Activated naive CD4-positive, alpha-beta T cell treated with anti-CD3 and anti-CD28 coated beads for 36 hours (primary cell): ENCODE measurements around the gene ABHD2. TPM values are rescaled to one million over a fixed set of nuclear protein-coding genes. Genes with fewer than 3 reads are reported as not detected.
"Not testable (repeated sequence)": the region's sequence is repeated elsewhere in the genome, so short reads cannot be mapped to it uniquely, and the experiment has no call there.

ENCODE experiments used
- CTCF ChIA-PET: fragments of 350-600 bp; sonication (Branson Sonifier 250); formaldehyde crosslinking; loops from one replicate; lab custom pipeline; 2021; ENCODE audit warnings: antibody characterized with exemption; lab: Charles Lee
- DNase-seq: peaks from one replicate; pipeline ENCODE4 v3.0.0-alpha.2; 2020
- H3K27ac Mint-ChIP-seq: one replicate; pipeline ENCODE4 v1.8.0; 2021; ENCODE audit warnings: mild to moderate bottlenecking, mixed read lengths
- H3K27me3 Mint-ChIP-seq: one replicate; pipeline ENCODE4 v1.8.0; 2021; ENCODE audit warnings: low read depth, mixed read lengths
- H3K36me3 Mint-ChIP-seq: one replicate; pipeline ENCODE4 v1.8.0; 2021; ENCODE audit warnings: low read depth, mixed read lengths
- H3K4me1 Mint-ChIP-seq: one replicate; pipeline ENCODE4 v1.8.0; 2021; ENCODE audit warnings: low read depth, mixed read lengths
- H3K4me3 Mint-ChIP-seq: one replicate; pipeline ENCODE4 v1.8.0; 2021; ENCODE audit warnings: mild to moderate bottlenecking, moderate library complexity, mixed read lengths
- H3K9me3 Mint-ChIP-seq: one replicate; pipeline ENCODE4 v1.8.0; 2021; ENCODE audit warnings: mixed read lengths
- intact Hi-C: fragments of 100-400 bp; cut with micrococcal nuclease; formaldehyde crosslinking; loops from one replicate; pipeline ENCODE4 v1.15.1; 2023
- total RNA-seq, 2 experiments: library from RNA; stranded (reverse); gene quantifications; one replicate each; pipeline ENCODE4 v1.2.3, GENCODE V29; 2021

Gene ABHD2
- total RNA-seq, 2 experiments from 2014 or later: 57.2 to 64.9 TPM

DNA sequence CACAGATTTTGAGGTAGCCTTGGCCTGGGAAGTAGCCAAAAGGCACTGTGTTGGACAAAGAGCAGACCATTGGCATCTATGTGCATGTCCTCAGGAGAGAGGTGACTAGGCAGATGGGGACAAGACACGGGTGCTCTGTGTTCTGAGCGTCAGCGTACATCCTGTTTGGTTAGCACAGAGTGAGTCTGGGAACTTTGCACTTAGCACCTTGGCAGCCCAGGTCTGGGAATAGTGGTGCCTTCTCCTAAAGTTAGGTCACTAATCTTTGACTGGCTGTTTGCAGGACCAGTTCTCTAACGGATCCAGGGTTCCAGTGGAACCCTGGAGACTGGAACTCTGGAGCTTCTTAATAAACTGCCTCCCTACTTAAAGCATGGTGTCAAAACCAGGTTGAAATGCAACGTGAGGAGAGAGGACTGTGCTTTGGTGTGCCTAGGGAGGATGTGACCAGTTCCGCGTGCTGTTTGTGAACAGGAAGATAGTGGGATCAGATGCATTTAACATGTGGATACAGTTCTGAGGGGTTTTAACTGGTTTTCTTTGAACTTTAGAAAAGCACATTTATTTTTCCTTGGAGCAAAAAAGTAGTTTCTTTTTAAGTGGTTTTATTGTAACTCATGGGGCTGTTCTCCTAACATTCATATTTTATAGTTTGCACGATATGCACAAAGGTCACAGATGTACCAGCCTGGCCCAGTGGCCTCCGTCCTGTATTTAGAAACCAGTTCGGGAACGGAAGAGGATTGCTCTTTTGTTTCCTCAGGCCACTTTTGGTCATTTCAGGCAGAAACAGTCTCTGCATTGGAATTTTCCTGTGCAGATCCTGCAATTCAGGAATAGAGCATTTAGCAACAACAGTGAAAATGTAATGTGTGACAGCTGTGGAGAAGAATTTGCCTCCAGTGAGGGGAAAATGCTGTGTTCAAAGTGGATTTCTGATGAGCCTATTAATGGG lies 48.8 kb downstream of the ABHD2 start:
- Mint-ChIP-seq H3K36me3 (peaks cover 24% of the 10 kb centered on the region), H3K27me3 (no peaks in the 10 kb centered on the region), H3K9me3 (no peaks in the 10 kb centered on the region), H3K4me1 (peaks cover 39% of the 10 kb centered on the region), H3K4me3 (no peak overlapping the region), H3K27ac (no peak overlapping the region)
- DNase-seq: peak; percentile 39
- intact Hi-C loops: no loop called here
- CTCF ChIA-PET: interaction anchor here (0.9 to 1.0 kb wide), 2 partner anchors 7 to 79 kb away, joined by 3 read pairs; no protein-coding TSS in a partner anchor

DNA sequence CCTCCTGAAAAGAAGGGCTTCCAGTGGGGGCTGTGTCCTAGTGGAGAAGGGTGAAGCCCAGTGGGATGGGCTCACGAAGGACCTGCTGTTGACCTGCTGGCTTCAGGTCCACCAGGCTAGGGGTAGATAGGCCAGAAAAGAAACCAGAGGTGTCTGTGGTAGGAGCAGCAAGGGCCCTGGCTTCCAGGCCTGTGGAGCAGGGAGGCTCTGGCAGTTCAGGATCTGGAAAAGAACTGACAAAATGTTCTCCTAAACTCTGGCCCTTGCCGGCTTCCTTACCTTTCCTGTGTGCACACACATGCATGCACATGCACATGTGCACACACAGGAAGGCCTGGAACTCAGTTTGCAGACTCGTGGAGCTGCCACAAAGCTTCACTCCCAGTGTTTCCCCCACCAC lies 49.7 kb downstream of the ABHD2 start:
- no peak for DNase-seq
- H3K9me3 Mint-ChIP-seq: no peaks in the 10 kb centered on the region
- no peaks in the 10 kb centered on the region for H3K27me3 Mint-ChIP-seq
- CTCF ChIA-PET: interaction anchor here (0.9 to 2.7 kb wide), 4 partner anchors 8 to 40 kb away, joined by 3 to 10 read pairs (median 8); no protein-coding TSS in a partner anchor
- intact Hi-C loops: no loop called here
- H3K27ac Mint-ChIP-seq: no peak overlapping the region
- H3K4me3 Mint-ChIP-seq: no peak overlapping the region
- H3K36me3 Mint-ChIP-seq: peaks cover 26% of the 10 kb centered on the region
- peaks cover 43% of the 10 kb centered on the region for H3K4me1 Mint-ChIP-seq

DNA sequence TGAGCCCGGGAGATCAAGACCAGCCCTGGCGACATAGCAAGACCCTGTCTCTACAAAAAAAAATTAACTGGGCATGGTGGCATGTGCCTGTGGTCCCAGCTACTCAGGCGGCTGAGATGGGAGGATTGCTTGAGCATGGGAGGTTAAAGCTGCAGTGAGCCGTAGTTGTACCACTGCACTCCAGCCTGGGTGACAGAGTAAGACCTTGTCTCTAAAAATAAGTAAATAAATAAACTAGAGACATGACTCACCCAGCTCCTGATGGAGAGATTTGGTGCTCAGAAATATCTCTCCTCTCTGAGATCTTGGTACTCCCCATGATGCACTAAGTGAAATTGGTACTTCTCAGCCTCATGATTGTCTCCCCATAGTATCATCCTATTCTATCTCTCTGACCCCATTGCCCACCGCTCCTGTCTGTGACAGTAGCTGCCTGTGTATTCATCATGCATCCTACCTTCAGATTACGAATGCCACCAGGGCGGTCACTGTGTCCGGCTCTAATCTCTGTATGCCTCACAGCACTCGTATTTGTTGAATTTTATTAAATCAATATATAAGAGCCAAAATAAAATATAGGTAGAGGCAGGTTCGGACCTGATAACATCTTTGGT lies 50.9 kb downstream of the ABHD2 start:
- CTCF ChIA-PET: interaction anchor here (0.6 to 2.7 kb wide), 6 partner anchors 9 to 72 kb away, joined by 3 to 10 read pairs (median 5); no protein-coding TSS in a partner anchor
- intact Hi-C loops: no loop called here
- Mint-ChIP-seq H3K27me3 (no peaks in the 10 kb centered on the region), H3K36me3 (peaks cover 29% of the 10 kb centered on the region), H3K9me3 (no peaks in the 10 kb centered on the region), H3K4me3 (no peak overlapping the region), H3K4me1 (peaks cover 45% of the 10 kb centered on the region), H3K27ac (no peak overlapping the region)
- no peak for DNase-seq

DNA sequence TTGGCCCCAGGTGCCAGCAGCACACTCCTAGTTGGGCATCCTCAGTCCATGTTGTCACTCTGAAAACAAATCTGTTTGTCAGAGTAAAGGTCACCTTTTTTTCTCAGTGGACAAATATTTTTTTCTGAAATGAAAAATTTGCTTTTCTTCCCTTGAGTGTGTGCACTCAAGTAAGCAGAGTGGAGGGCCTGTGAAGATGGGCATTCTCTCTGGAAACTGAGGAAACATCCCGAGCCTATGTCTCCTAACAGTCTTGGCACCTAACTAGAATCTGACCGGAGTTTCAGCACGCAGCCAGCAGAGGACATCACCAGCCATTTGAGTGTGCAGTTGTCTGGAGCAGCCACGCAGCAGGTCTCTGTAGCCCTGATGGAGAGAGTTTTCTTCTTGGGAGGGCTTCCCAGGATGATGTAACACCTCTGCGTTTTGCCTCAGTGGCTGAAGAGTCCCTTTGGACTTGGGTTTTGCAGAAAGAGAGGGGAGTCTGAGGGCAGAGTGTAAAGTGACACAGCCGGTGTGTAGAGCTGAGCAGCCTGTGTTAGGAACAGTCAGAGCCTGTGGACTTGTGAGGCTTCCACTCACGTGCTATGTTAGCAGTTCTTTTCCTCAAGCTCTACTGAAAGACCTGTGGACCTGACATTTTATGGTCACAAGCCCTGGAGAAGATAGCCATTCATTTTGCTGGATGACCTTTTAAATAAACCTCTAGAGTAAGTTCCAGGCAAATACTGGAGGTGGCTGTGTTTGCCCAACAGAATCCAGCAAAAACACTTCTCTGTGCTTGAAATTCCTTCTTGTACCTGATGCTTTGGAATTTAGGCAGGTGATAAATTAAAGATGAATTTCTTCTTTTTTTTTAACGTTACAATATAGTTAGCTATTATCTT lies 51.6 kb downstream of the ABHD2 start:
- intact Hi-C loops: no loop called here
- CTCF ChIA-PET: interaction anchor here (1.1 to 3.3 kb wide), 5 partner anchors 10 to 59 kb away, joined by 3 to 13 read pairs (median 7); no protein-coding TSS in a partner anchor
- H3K4me1 Mint-ChIP-seq: peaks cover 48% of the 10 kb centered on the region

DNA sequence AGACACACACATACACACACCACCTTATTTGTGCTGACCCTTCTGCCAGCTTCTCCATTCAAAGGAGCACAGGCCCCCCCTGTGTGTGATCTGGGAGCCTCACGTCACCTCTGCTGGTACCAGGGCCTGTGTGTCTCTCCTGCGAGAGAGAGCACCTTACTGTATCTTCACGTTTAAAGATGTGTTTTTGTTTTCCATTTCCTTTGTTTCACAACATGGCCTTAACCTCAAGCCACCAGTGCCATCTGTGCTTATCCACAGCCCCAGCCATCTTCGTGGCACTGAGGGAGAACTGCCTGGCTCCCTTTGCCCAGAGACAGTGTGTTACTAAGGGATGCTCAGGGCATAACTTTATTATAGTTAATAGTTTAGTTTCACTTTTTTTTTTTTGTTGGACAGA lies 52.3 kb downstream of the ABHD2 start:
- Mint-ChIP-seq H3K27ac (no peak overlapping the region), H3K4me1 (peaks cover 46% of the 10 kb centered on the region), H3K27me3 (no peaks in the 10 kb centered on the region), H3K9me3 (no peaks in the 10 kb centered on the region), H3K36me3 (peaks cover 27% of the 10 kb centered on the region), H3K4me3 (no peak overlapping the region)
- intact Hi-C loops: no loop called here
- CTCF ChIA-PET: interaction anchor here (1.1 to 3.3 kb wide), 3 partner anchors 11 to 58 kb away, joined by 3 to 13 read pairs (median 10); no protein-coding TSS in a partner anchor
- no peak for DNase-seq

More for the DNA sequence above, 51.6 kb downstream of the ABHD2 start:
- H3K27ac Mint-ChIP-seq: no peak overlapping the region
- H3K27me3 Mint-ChIP-seq: no peaks in the 10 kb centered on the region
- H3K4me3 Mint-ChIP-seq: no peak overlapping the region
- no peak for DNase-seq
- H3K9me3 Mint-ChIP-seq: no peaks in the 10 kb centered on the region
- H3K36me3 Mint-ChIP-seq: peaks cover 29% of the 10 kb centered on the region

DNA sequence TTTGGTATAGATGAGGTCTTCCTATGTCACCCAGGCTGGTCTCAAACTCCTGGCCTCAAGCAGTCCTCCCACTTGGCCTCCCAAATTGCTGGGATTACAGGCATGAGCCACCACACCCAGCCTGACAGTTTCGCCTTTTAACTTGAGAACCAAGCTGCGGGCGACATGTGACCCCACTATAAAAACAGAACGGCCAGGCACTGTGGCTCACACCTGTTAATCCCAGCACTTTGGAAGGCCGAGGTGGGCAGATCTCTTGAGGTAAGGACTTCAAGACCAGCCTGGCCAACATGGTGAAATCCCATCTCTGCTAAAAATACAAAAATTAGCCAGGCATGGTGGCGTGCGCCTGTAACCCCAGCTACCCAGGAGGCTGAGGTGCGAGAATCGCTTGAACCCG lies 52.9 kb downstream of the ABHD2 start:
- intact Hi-C loops: not testable (repeated sequence)

DNA sequence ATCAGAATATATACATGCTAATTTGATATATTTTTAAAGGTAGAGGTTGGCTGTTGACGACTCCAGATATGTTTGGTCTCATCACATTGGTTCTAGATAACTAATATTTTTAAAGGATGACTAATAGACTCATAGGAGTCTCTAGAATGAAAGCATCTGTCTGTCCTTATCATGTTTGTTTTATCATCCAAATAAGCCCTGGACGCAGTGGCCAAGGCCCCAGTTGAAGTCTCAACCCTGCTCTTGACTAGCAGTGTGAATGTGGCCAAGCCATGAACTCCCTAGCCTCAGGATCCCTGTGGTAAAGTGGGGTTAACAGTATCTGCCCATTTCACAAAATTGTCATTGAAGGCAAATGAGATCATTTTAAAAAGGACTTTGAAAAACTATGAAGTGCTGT lies 53.6 kb downstream of the ABHD2 start:
- DNase-seq: no peak
- Mint-ChIP-seq H3K36me3 (peaks cover 19% of the 10 kb centered on the region), H3K27me3 (no peaks in the 10 kb centered on the region), H3K4me1 (peaks cover 36% of the 10 kb centered on the region), H3K4me3 (no peak overlapping the region), H3K27ac (no peak overlapping the region), H3K9me3 (no peaks in the 10 kb centered on the region)
- CTCF ChIA-PET: interaction anchor here (1.7 to 3.3 kb wide), 2 partner anchors 35 to 84 kb away, joined by 8 to 13 read pairs; no protein-coding TSS in a partner anchor
- intact Hi-C loops: no loop called here

More for the DNA sequence above, 52.9 kb downstream of the ABHD2 start:
- H3K27me3 Mint-ChIP-seq, H3K27ac Mint-ChIP-seq, H3K4me3 Mint-ChIP-seq, DNase-seq, H3K9me3 Mint-ChIP-seq: not testable (repeated sequence)
- CTCF ChIA-PET: interaction anchor here (3.3 kb wide), 1 partner anchor 36 kb away, joined by 13 read pairs; no protein-coding TSS in a partner anchor
- Mint-ChIP-seq H3K4me1 (peaks cover 43% of the 10 kb centered on the region), H3K36me3 (peaks cover 27% of the 10 kb centered on the region)

DNA sequence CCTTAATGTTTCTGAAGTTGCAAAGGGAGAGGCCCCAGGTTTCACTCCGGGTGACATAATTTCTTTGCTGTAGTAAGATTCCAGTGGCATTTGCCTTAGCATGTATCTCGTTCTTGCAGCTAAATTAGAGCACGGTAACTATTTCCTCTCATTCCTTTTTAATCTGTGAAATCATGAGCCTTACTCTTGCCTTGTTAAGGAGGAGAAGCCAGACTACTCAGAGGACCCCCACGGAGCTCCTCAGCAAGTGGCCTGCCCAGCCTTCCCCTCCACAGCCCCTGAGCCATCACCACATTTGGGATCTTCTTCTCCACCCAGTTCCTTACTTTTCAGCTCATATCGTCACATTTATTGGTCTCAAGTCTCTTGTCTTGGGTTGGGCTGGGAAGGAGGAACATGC lies 54.2 kb downstream of the ABHD2 start:
- H3K9me3 Mint-ChIP-seq: no peaks in the 10 kb centered on the region
- H3K27me3 Mint-ChIP-seq: no peaks in the 10 kb centered on the region
- intact Hi-C loops: no loop called here
- H3K36me3 Mint-ChIP-seq: peaks cover 15% of the 10 kb centered on the region
- H3K4me3 Mint-ChIP-seq: no peak overlapping the region
- H3K27ac Mint-ChIP-seq: no peak overlapping the region
- CTCF ChIA-PET: interaction anchor here (0.7 to 3.3 kb wide), 3 partner anchors 16 to 84 kb away, joined by 5 to 13 read pairs (median 8); no protein-coding TSS in a partner anchor
- H3K4me1 Mint-ChIP-seq: peaks cover 30% of the 10 kb centered on the region
- no peak for DNase-seq

DNA sequence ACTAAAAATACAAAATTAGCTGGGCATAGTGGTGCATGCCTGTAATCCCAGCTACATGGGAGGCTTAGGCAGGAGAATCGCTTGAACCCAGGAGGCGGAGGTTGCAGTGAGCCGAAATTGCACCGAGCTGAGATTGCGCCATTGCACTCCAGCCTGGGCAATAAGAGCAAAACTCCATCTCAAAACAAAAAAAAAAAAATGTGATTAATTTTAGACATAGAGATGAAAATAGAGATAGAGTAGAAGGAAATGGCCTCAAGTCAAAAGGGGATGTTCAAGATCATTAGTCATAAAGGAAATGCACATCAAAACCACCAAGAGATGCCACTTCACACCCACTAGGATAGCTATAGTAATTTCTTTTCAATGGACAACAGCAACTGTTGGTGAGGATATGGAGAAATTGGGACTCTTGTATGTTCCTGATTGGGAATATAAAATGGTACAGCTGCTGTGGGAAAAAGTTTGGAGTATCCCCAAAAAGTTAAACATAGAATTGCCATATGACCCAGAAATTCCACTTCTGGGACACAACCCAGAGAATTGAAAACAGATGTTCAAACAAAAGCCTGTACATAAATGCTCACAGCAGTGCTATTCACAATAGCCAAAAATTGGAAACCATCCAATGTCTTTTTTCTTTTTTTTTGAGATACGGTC lies 55.4 kb downstream of the ABHD2 start:
- Mint-ChIP-seq H3K27ac (no peak overlapping the region), H3K4me1 (peaks cover 27% of the 10 kb centered on the region), H3K27me3 (no peaks in the 10 kb centered on the region), H3K9me3 (no peaks in the 10 kb centered on the region), H3K36me3 (peaks cover 15% of the 10 kb centered on the region), H3K4me3 (no peak overlapping the region)
- intact Hi-C loops: loop anchor here (1.0 to 2.0 kb wide), 2 partner anchors 13 to 24 kb away; no protein-coding TSS in a partner anchor
- CTCF ChIA-PET: interaction anchor here (0.7 to 1.7 kb wide), 2 partner anchors 21 to 86 kb away, joined by 4 to 8 read pairs; no protein-coding TSS in a partner anchor
- DNase-seq: no peak

DNA sequence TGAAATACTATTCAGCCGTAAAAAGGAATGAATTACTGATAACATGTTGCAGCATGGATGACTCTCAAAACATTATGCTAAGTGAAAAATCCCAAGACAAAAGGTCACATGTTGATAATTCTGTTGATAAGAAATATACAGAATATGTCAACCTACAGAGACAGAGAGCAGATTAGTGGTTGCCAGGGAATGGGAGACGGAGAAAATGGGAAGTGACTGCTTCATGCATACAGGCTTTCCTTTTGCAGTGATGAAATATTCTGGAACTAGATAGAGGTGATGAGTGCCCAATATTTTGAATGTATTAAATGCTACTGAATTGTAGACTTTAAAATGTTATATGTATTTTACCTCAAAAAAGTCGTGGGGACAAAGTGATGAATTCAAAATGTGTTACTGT lies 56.2 kb downstream of the ABHD2 start:
- CTCF ChIA-PET: no interaction called here
- DNase-seq: no peak
- H3K27ac Mint-ChIP-seq: no peak overlapping the region
- H3K36me3 Mint-ChIP-seq: peaks cover 15% of the 10 kb centered on the region
- H3K9me3 Mint-ChIP-seq: no peaks in the 10 kb centered on the region
- peaks cover 27% of the 10 kb centered on the region for H3K4me1 Mint-ChIP-seq
- intact Hi-C loops: loop anchor here (2.0 kb wide), 1 partner anchor 14 kb away; no protein-coding TSS in a partner anchor
- H3K4me3 Mint-ChIP-seq: no peak overlapping the region
- H3K27me3 Mint-ChIP-seq: no peaks in the 10 kb centered on the region

DNA sequence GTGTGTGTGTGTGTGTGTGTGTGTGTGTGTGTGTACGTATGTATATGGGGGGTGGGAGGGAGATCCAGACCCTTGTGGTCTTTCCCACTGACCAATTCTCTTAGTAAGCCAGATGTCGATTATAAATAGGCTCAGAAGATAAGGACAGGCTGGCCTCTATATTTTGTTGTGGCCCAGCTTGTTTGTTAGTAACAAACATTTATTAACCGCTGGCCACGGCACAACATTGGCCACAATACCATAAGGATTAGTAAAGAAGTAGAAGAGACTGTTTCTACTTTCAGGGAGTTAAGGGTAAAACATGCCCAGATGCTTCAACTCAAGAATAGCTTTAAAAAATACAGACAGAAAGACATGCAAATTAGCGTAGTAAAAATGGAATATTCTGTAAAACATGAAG lies 58.1 kb downstream of the ABHD2 start:
- H3K9me3 Mint-ChIP-seq: no peaks in the 10 kb centered on the region
- H3K27me3 Mint-ChIP-seq: no peaks in the 10 kb centered on the region
- no peak for DNase-seq
- intact Hi-C loops: no loop called here
- H3K4me3 Mint-ChIP-seq: no peak overlapping the region
- CTCF ChIA-PET: interaction anchor here (0.8 to 1.6 kb wide), 4 partner anchors 13 to 89 kb away, joined by 3 to 7 read pairs (median 3); no protein-coding TSS in a partner anchor
- H3K27ac Mint-ChIP-seq: no peak overlapping the region
- H3K4me1 Mint-ChIP-seq: peaks cover 22% of the 10 kb centered on the region
- peaks cover 13% of the 10 kb centered on the region for H3K36me3 Mint-ChIP-seq
